HG02623 (cell line): Measurements from ENCODE around the gene ARHGAP8.
"Not testable (repeated sequence)": the region's sequence is repeated elsewhere in the genome, so short reads cannot be mapped to it uniquely, and the experiment has no call there.

ENCODE experiments used
- ATAC-seq: cut with Tn5 transposase; IDR thresholded peaks from one replicate; pipeline ENCODE4 v1.9.1; 2021; ENCODE audit warnings: moderate library complexity; ENCODE audit not compliant: unreplicated experiment

Gene ARHGAP8

DNA sequence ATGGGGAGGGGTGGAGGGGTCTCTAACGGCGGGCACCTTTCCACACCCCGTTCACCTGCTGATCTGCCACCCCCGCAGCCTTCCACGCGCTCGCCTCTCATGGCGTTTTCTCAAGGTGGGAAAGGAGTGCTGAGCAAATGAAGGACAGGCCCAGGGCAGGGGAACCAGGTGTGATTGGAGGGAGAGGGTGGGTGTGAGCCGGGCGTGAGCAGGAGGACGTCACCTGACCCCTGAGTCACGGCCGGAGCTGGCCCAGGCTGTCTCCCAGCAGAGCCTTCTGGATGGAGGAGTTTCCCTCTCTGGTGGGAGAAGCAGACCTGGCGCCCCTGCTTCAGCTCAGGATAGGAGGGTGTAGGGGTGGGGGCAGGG is 14.0 kb upstream of the ARHGAP8 start:
- ATAC-seq: no peak

DNA sequence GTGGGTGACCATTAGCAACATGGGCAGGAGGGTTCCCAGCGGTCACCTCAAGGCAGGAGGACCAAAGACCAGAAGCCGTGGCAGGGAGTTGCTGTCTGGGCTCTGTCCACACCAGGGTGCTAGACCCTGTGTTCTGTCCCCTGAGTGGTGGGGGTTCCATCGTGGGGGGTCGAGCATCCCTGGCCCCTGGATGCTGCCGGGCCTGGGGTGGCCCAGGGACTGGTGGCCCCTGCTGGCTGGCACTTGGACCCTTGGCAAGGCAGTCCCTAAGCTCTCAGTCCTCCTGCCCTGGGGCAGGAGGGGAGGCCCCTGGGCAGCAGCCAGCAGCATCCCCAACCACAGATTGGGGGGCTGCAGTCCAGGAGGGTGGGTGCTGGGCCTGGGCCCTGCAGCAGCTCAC is 13.4 kb upstream of the ARHGAP8 start:
- ATAC-seq: no peak

DNA sequence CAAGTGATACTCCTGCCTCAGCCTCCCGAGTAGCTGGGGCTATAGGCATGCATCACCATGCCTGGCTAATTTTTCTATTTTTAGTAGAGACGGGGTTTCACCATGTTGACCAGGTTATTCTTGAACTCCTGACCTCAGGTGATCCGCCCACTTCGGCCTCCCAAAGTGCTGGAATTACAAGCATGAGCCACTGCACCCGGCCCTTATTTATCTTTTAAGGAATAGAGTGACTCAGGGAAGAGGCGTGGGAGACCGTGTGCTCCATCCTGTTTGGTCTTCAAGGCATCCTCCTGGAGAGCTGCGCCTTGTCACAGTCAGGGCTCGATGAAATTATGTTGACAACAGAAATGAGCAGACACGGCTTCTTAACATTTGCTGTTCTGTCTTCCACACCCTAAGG is 12.7 kb upstream of the ARHGAP8 start:
- not testable (repeated sequence) for ATAC-seq

DNA sequence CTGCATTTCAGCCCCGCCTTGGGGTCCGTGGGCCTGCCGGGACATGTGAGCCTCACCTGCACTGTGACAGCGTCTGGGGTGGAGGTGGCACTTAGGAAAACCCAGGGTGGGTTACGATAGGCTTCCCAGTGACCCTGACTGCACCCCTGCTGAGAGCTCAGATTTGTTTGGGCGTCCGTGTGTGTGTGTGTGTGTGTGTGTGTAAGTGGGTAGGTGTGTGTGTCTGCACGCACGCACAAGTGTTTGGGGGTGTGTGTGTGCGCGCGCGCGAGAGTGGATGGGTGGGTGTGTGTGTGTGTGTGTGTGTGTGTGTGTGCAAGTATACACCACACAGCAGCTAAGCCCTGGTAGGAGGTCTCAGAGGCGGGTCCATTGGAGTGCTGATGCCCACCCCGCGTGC is 12.1 kb upstream of the ARHGAP8 start:
- no peak for ATAC-seq

DNA sequence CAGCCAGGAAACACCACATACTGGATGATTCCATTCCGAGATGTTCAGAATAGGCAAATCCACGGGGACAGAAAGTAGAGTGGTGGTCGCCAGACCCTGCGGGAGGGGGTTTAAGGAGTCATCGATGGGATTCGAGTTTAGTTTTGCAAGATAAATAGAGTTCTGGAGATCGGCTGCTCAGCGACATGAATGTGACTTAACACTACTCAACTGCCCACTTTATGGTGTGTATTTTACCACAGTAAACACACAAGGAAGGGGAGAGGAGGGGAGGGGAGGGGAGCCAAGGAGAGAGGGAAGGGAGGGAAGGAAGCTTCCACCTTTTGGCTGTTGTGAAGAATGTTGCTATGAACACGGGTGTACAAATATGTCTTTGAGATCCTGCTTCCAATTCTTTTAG is 10.4 kb upstream of the ARHGAP8 start:
- ATAC-seq: no peak

DNA sequence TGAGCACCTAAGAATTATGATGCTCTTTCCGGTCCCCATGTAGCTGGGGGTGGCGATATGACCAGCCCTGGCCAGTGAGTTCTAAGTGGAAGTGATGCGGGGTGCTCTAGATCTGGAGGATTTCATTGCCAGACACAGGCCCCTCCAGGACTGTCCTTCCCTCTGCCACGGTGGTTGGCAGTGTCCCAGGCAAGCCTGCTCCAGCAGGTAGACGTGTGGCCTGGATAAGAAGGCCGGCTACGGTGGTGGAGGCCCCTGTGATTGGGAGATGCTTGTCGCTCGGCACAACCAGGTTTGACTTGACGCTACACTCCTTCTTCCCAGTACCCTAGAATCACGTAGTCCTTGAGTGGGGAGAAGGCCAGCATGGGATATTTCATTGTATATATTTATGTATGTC is 9.1 kb upstream of the ARHGAP8 start:
- ATAC-seq: no peak

DNA sequence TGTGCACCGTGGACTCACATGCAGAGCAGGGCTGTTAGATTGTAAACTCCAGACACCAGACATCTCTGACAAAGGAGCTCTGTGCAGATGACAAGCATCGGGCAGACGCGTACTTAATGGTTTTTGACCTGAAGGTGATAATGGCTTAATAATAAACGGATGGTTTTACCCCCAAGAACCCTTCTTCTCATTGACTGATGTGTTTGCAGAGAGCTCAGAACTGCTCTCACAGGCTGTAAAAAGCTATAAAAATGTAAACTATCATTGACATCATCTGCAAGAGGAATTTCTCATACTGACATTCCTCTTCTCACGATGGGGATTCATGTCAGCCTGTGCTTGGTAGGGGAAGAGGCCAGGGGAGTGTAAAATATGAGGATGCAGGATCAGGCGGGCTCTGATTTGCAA is 8.6 kb upstream of the ARHGAP8 start:
- no peak for ATAC-seq

DNA sequence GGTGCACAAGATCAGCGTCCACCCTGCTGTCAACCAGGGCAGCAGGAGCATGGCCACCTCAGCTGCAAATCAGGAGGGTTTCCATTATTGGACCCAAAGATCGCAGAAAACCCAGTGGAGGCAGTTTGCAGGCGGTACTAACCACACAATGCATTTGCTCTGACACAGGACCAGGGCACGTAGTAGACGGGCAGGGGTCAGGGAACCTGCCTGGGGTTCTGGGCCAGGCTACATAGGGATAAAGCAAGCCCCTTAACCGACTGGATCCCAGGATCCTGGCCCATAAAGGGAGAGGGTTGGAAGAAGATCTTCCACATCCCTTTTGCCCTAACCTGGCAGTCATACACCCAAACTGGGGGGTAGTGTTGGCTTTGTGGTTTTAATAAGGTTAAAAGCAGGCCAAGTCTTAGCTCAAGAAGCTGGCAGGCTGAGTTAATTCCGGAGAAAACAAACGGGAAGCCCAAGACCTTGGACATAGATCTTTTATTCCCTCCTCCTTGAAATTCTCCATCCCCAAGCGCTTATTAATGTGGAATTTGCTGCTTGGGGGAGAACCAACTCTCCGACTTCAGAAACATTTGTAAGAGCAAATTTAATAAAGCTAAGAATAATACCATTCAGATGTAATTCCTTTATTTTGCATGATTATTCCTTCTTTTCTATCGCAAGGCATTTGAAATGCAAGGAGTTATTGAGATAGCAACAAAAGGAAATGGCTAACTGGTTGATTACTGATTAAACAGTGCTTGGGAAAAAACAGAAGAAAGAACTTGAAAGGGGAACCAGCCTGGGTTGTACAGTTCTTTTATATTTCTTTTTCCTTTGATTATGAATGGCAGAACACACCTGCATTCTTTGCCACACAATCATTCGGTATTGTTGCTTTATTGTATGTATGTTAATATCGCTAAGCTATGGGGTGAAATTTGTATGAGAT is 6.3 kb upstream of the ARHGAP8 start:
- no peak for ATAC-seq

DNA sequence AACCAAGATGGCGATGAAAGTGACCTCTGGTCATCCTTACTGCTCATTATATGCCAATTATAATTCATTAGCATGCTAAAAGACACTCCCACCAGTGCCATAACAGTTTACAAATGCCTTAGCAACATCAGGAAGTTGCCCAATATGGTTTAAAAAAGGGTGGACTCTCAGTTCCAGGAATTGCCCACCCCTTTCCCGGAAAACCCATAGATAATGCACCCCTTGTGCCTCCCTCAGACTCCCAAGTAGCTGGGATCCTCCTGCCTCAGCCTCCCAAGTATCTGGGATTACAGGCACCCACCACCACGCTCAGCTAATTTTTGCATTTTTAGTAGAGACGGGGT is 4.6 kb upstream of the ARHGAP8 start:
- not testable (repeated sequence) for ATAC-seq

DNA sequence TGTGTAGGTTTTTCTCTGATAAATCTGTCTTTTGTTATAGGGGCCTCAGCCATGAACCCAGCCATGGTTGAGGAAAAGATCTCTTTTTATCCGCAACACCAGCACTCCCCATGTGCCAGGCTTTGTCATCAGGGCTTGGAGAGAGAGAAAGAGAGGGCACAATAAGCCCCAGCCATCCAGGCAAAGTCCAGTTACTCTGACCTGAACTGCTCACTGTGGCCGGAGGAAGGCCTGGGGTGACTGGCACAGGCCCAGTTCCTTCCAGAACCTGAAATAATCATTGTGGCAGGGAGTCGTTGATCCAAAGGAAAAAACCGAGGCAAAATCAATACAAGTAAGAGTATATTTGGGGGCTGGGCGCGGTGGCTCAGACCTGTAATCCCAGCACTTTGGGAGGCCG is 3.9 kb upstream of the ARHGAP8 start:
- ATAC-seq: no peak

DNA sequence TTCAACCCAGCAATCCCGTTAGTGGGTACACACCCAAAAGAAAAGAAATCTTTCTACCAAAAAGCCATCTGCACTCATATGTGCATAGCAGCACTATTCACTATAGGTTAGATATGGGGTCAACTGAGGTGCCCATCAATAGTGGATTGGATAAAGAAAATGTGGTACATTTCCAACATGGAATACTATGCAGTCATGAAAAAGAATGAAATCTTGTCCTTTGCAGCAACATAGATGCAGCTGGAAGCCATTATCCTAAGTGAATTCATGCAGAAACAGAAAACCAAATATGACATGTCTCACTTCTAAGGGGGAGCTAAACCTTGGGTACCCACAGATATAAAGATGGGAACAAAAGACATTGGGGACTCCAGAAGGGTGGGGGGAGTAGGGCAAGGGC is 1.9 kb upstream of the ARHGAP8 start:
- no peak for ATAC-seq

DNA sequence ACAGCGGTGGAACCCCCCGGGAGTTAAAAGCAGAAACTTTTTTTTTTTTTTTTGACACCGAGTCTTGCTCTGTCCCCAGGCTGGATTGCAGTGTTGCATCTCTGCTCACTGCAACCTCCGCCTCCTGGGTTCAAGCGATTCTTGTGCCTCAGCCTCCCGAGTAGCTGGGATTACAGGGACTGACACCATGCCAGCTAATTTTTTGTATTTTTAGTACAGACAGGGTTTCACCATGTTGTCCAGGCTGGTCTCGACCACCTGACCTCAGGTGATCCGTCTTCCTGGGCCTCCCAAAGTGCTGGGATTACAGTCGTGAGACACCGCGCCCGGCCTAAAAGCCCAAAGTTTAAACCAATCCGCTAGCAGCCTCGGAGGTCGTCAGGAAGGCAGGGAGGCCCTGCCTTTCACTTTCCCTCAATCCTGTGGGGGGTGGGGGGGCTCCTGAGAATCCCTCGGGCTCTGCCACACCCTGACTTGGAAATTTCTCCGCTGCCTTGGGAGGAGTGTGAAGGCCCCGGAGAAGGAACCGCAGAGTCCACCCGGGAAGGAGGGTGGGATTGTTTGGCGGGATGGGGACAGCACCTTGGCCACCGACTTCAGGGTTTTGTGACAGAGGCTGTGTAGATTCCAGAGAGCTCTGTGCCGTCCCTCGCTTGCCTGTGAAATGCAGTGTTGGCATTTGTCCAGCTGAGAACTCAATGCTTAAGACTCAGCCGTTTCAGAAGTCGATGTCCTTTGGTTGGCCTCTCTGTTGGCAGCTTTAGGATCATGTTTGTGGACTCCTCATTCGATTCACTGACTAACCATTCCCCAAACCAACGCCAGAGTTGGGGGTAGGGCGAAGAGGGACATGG is 1.0 kb downstream of the ARHGAP8 start:
- ATAC-seq: no peak

DNA sequence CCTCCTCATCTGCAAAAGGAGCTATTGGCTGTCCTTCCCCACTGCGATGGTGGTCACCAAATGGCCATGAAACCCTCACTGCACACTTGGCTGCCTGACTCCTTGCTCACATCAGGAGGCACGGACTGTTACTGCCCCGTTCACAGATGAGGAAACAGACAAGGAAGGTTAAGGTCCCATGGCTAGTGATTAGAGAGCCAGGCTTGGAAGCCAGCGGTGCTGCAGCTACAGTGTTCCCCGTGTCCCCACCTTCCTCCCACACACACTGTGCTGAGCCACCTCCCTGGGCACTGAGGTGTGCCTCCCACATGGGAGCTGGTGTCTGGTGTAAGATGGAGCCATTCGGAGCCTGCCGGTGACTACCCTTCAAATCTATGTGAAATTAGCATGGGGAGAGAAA is 2.6 kb downstream of the ARHGAP8 start:
- no peak for ATAC-seq

DNA sequence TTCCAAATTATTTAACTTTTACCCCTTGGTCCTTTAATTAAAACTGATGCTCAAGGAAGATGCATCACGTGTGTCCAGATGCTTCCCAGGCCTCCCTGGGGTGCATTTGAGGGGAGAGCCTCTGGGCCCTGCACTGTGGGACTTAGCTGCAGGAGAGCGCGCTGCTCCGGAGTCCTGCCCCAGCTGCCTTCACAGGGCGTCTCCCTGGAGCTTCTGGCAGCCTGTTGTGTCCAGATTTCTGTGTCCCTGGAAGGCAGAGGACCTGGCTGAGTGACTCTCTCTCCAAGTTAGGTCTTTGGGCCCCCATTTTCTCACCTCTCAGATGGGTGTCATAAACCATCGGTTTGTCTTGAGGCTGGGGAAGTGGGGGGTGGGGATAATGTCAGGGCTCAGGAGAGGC is 3.0 kb downstream of the ARHGAP8 start:
- no peak for ATAC-seq

DNA sequence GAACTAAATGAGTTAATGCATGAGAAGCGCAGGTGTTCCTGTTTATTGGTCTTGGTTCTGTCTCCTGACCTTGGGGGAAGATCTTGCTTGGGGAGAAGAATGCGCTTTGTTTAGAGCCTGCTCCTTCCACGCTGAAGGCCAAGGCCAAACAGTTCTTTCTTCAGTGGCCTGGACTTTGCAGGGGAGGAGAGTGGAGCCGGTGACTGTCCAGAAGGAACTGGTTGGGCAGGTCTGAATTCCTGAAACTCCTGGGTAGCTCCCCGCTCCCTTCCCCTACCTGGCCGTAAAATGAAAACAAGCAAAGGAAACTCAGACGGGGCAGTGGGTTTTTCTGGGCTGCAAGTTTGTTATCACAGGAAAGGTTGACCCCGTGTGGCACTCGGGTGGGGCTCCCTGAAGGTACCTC is 3.6 kb downstream of the ARHGAP8 start:
- no peak for ATAC-seq

DNA sequence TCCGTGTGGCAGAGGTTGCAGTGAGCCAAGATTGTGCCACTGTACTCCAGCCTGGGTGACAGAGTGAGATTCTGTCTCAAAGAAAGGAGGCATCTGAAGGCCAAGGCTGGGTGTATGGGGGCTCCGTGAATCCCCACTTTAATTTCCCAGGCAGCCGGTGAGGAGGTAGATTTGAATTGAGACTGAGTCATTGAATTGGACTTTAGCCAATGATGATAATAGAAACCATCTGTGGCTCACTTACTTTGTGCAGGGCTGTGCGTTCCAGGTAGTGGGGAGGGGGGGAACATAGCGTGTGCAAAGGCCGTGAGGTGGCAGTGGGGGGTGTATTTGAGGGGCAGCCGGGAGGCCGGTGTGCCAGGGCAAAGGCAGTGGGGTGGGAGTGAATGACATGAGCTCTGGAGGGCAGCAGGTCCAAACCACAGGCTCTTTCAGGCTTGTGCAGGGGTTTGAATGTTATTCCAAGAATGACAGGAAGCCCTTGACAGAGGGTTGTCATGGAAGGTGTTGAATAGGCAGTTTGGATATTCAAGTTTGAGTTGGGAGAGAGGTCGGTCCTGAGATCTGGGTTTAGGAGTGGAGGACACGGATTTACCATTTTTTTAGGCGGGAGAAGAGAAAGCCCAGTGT is 6.1 kb downstream of the ARHGAP8 start:
- no peak for ATAC-seq

DNA sequence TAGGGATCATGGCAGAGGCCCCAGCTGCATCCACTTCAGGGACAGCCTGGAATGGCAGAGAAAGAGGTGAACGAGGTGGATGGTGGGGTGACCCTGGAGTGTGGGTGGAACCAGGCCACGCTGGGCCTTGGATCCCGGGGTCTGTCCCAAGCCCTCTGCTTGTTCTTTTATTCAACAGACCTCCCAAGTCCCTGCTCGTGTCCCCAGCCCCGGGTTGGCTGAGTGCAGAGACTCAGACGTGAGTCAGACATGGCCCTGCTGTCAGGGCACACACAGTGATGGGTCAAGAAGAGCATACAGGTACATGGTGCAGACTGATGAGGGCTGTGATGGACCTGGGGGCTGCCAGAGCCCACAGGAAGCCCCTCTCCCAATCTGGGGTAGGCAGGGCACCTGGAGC is 6.6 kb downstream of the ARHGAP8 start:
- no peak for ATAC-seq

DNA sequence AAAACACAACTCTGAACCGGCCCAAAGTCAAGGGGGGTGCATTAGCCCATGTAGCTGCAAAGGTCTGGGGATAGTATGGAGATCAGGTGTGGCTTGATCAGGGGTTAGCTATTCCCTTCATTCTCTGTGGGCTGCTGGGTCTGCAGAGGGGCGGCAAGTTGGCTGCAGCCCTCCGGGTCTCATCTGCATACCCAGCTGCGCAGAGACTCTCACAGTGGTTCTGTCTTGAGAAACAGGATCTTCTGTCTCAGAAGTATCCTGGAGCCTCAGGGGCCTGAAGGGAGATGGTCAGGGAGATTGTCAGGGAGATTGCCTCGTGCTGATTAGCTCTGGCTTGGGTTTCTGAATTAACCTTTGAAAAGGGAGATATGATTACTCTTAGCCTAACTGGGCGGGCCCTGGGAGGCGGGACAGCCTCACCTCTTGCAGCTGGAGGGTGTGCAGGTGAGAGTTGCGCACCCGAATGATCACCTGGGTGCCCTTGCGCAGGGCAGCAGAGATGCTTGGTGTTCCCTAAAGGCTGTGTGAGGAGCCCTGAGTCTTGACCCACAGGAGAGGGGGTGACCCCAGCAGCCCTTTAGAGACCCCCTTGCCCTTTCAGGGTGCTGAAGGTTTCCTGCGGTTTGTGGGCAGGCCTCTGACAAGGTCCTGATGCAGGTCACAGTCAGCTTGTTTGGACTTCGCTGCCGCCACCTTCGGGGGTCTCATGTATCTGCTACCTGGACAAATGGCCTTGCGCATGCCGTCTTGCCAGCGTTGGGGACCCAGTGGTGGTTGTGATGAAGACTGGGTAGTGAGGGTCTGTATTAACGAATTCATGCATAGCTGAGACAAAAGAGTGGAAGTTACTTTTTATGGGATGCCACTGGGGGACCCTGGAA is 7.3 kb downstream of the ARHGAP8 start:
- no peak for ATAC-seq

DNA sequence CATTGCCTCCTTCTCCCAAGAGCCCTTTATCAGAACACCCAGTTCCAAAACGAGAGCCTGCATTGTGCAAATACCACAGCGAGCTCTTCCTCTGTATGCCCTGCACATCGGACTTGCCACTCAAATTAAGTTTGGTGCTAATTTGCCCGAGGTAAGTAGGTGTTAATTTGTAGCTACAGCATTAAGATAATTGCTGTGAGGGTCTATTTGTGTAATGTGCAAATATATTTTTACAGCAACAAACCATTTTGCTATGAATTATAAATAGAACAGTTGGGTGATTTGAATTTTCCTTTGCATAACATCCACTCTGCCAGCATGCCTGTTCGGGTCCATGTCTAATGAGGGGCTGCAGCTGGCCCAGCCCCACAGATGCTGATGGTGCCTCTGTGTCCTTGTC is 8.1 kb downstream of the ARHGAP8 start:
- ATAC-seq: no peak

DNA sequence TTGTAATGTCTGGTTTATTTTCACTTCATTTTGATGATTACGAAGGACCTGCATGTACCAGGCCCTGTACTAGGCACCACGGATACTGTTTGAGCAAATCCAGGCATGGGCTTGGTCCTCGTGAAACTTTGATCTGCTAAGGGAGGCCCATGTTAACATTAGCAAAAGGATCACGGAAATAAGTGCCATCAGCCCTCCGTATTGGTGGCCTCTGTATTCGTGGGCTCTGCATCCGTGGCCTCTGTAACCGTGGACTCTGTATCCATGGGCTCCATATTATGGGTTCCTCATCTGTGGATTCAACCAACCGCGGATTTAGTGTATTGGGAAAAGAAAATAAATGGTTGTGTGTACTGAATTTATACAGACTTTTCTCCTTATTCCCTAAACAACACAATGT is 8.7 kb downstream of the ARHGAP8 start:
- no peak for ATAC-seq

DNA sequence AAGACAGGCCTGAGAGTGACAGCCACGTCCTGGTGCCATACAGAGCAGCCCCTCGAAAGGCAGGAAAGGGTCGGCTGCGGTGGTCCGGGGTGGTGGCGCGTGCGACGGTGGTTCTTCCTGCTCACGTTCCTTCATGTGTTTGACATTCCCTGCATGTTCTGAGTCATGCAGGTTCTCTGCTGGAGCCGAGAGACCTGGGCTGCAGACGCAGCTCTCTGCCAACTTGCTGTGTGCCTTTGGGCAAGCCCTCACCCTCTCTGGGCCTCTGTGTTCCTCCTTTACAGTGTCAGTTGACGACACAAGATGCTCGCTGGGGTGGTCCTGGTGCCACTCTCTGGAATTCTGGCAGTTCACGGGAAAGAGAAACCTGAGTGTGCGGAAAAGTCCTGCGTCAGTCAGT is 12.0 kb downstream of the ARHGAP8 start:
- no peak for ATAC-seq
